HuH-7 (cell line): Measurements from ENCODE around the gene NTNG2.
A peak's percentile ranks its signal among the peaks of the same experiment; 100 is the strongest.
"Not testable (repeated sequence)": the region's sequence is repeated elsewhere in the genome, so short reads cannot be mapped to it uniquely, and the experiment has no call there.

ENCODE experiments used
- DNase-seq: peaks from one replicate; pipeline ENCODE4 v3.0.0; 2011; ENCODE audit warnings: low spot score

Gene NTNG2

GRCh38 chr9:132250324-132251262 is 88.7 kb downstream of the NTNG2 start:
- no peak for DNase-seq

DNA sequence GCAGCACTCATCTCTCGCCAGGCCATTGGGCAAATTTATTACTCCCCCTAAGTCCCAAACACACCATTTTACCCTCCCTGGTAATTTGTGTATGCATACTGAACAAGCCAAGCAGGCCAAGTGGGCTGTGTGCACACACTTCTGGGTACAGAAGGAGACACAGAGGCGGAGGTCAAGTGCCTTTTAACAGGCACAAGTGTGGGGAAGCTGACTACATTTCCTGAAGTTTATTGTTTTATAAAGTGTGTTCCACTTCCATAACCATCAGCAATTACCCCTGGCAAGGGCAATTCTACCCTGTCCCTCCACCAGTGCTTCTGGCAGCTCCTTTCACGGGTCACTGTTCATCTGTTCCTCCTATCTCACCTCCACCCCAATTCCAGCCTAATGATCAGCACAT is 99.0 kb downstream of the NTNG2 start:
- no peak for DNase-seq

- no peak for DNase-seq
These were observed 104.2 kb downstream of the NTNG2 start for GRCh38 chr9:132266017-132266416.

- DNase-seq = no peak
These were observed 105.8 kb downstream of the NTNG2 start for GRCh38 chr9:132267660-132268059.

DNA sequence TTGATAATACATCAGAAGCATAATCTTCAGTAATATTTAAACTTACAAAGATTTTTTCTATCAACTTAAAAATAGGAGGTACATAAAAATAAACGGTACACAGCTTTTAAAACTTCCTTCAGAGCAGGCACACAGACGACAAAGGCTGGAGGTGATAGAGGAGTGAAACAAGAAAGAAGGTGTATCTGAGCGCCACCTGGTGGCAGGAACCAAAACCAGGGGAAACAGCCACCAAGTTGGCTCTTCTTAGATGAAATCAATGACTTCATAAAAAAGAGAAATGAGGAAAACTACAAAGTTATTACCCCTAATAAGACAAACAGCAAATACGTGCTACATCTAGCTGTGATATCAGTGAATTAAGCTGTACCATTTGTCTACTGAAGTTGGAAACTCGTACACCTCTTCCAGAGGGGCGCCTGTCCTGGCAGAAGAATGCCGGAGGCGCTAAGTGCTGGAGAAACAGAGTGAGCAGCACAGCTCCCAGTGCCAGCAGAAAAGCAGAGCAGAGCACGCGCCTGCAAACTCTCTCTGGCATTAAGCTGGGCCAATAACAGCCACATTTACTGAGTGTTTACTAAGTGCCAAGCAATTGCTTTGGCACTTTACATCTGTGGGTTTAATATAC is 107.0 kb downstream of the NTNG2 start:
- DNase-seq = peak; percentile 63

DNA sequence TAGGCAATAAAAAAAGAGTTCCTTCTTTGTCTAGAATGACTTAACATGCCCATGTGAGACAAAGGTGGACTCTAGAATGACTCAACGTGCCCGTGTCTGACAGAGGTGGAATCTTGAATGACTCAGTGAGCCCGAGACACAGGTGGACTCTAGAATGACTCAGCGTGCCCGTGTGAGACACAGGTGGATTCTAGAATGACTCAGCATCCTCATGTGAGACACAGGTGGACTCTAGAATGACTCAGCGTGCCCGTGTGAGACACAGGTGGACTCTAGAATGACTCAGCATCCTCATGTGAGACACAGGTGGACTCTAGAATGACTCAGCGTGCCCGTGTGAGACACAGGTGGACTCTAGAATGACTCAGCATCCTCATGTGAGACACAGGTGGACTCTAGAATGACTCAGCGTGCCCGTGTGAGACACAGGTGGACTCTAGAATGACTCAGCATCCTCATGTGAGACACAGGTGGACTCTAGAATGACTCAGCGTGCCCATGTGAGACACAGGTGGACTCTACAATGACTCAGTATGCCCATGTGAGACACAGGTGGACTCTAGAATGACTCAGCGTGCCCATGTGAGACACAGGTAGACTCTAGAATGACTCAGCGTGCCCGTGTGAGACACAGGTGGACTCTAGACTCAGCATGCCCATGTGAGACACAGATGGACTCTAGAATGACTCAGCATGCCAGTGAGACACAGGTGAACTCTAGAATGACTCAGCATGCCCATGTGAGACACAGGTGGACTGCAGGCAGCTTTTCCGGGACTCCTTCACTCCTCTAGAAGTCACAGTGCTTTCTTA is 108.1 kb downstream of the NTNG2 start:
- DNase-seq = not testable (repeated sequence)

GRCh38 chr9:132274861-132275260 is 113.0 kb downstream of the NTNG2 start:
- DNase-seq = no peak

- no peak for DNase-seq
These were observed 121.3 kb downstream of the NTNG2 start for GRCh38 chr9:132283165-132283564.

GRCh38 chr9:132283863-132284262 is 122.0 kb downstream of the NTNG2 start:
- no peak for DNase-seq

DNA sequence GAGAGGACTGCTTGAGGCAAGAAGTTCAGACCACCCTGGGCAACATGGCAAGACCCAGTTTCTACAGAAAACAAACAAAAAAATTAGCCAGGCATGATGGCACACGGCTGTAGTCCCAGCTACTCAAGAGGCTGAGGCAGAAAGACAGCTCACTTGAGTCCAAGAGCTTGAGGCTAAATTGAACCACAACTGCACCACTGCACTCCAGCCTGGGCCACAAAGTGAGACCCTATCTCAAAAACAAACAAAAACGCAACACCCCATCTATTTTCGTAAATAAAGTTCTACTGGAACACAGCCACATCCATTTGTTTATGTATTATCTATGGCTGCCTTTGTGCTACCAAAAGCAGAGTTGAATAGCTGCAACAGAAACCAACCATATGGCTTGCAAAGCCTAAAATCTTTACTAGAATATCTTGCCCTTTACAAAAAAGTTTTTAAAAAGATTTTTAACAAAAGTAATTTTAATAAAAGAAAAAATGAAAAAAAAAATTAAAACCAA is 125.5 kb downstream of the NTNG2 start:
- no peak for DNase-seq

GRCh38 chr9:132288361-132288760 is 126.5 kb downstream of the NTNG2 start:
- no peak for DNase-seq

GRCh38 chr9:132288966-132289365 is 127.1 kb downstream of the NTNG2 start:
- DNase-seq = no peak

DNA sequence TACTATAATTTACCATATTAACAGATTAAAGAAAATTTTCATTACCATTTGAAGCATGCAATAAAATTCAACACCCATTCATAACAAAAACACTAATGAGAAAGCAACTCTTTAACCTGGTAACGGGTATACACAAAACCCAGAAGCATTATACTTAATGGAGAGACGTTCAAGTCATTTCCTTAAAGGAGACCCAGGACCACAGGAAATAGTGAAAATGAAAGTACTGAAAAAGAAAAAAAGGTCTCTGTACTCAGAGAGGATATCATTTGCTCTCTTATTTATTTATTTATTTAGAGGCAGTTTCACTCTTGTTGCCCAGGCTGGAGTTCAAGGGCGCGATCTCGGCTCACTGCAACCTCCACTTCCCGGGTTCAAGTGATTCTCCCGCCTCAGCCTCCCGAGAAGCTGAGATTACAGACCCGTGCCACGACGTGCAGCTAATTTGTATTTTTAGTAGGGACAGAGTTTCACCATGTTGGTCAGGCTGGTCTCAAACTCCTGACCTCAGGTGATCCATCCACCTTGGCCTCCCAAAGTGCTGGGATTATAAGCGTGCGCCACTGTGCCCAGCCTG is 131.4 kb downstream of the NTNG2 start:
- DNase-seq = no peak
